Measurements from ENCODE around the gene SCGB1C1.
"Not testable (repeated sequence)": the region's sequence is repeated elsewhere in the genome, so short reads cannot be mapped to it uniquely, and the experiment has no call there.

GRCh38 chr11:189843-190311, 3.0 kb upstream of the SCGB1C1 start:
- peak; percentile 53 for TF ChIP-seq CTCF (IDR thresholded peaks at IDR 0.05; ENCODE audit: low read length)
- TF ChIP-seq EZH2 (IDR thresholded peaks at IDR 0.05; ENCODE audit: borderline replicate concordance, low read length), result not testable (repeated sequence)

All from OCI-LY1 (cell line).